HG03175 (cell line): Measurements from ENCODE around the gene TMEM87A.

Experiments
- ATAC-seq: cut with Tn5 transposase; IDR thresholded peaks from one replicate; pipeline ENCODE4 v1.9.1; 2021; ENCODE audit warnings: mild to moderate bottlenecking, moderate library complexity; ENCODE audit not compliant: unreplicated experiment

The TMEM87A gene

GRCh38 chr15:42166225-42166940, 106.8 kb downstream of the TMEM87A start:
- ATAC-seq, result no peak

GRCh38 chr15:42165106-42165505, 108.1 kb downstream of the TMEM87A start:
- ATAC-seq, result no peak

GRCh38 chr15:42163947-42164550, 109.2 kb downstream of the TMEM87A start:
- ATAC-seq, result no peak

- ATAC-seq, result no peak
Observed at GRCh38 chr15:42163291-42163690, 109.9 kb downstream of the TMEM87A start.
